HepG2 (cell line): ENCODE results near the gene UBE2S. TPM values are rescaled to one million over a fixed set of nuclear protein-coding genes. Genes with fewer than 3 reads are reported as not detected.

Source experiments
- ATAC-seq: fragments of 200-7000 bp; cut with Tn5 transposase; 3 replicates; pipeline ENCODE4 v1.9.1; 2020; ENCODE audit warnings: mild to moderate bottlenecking, moderate library complexity
- BruUV-seq: library from RNA; stranded (reverse); fragments of 400-500 nt; replicated peaks from 2 replicates; lab custom pipeline; 2021; lab: Mats Ljungman, UMichigan
- CTCF ChIA-PET: fragments of 300-600 bp; formaldehyde crosslinking; extraction: SDS; loops from one replicate; lab custom pipeline; 2021; ENCODE audit warnings: low total read pairs, inconsistent platforms, low intra/inter-chr PET ratio; lab: Yijun Ruan, JAX
- POLR2A ChIA-PET: fragments of 350-600 bp; sonication (Branson Sonifier 250); formaldehyde crosslinking; loops from one replicate; lab custom pipeline; 2020; ENCODE audit warnings: antibody characterized with exemption, inconsistent platforms; lab: Yijun Ruan, JAX
- DNase-seq: peaks from one replicate; pipeline ENCODE4 v3.0.0-alpha.2; 2015; ENCODE audit warnings: low spot score
- FAIRE-seq: peaks from 3 replicates; lab custom pipeline; 2011; peaks lifted over from hg19 to GRCh38; lab: Jason Lieb, UNC
- H2AFZ ChIP-seq: one replicate; pipeline ENCODE4 v1.6.1; 2011; ENCODE audit warnings: low read length, inconsistent platforms
- H3K27ac ChIP-seq: fragments of 300-600 bp; 3 replicates; pipeline ENCODE4 v1.8.0; 2011; ENCODE audit warnings: mixed run types, mild to moderate bottlenecking, mixed read lengths, low read length, inconsistent platforms; ENCODE audit not compliant: insufficient read depth; ENCODE audit errors: extremely low read length
- H3K27me3 ChIP-seq, 2 experiments: fragments of 200-600 bp in 1 of 2; 2 replicates in 1 of 2; 3 replicates in 1 of 2; pipeline versions ENCODE4 v1.6.0 to v1.8.0; 2011; ENCODE audit warnings: low read length in 2 of 2, mild to moderate bottlenecking in 2 of 2, moderate library complexity in 2 of 2, inconsistent platforms in 1 of 2; ENCODE audit not compliant: insufficient read depth in 2 of 2, control insufficient read depth in 1 of 2
- H3K36me3 ChIP-seq, 2 experiments: fragments of 200-600 bp in 1 of 2; replicated peaks in 1 of 2; 2 replicates in 1 of 2; 3 replicates in 1 of 2; pipeline versions ENCODE4 v1.5.1 to v1.8.0; 2011; ENCODE audit warnings: low read length in 2 of 2, inconsistent platforms in 1 of 2; ENCODE audit not compliant: insufficient read depth in 2 of 2, control insufficient read depth in 1 of 2
- H3K4me1 ChIP-seq: 2 replicates; pipeline ENCODE4 v1.5.1; 2012; ENCODE audit warnings: low read length, inconsistent platforms; ENCODE audit not compliant: insufficient read depth
- H3K4me2 ChIP-seq: 2 replicates; pipeline ENCODE4 v1.6.0; 2011; ENCODE audit warnings: low read depth, low read length, inconsistent platforms
- H3K4me3 ChIP-seq, 3 experiments: fragments of 200-600 bp in 1 of 3; sonication (generic), shearing (Covaris generic) in 1 of 3; replicated peaks in 1 of 3; 2 replicates each; pipeline ENCODE4 v1.5.1; 2011 to 2016; ENCODE audit warnings: low read length in 3 of 3, inconsistent platforms in 2 of 3, low read depth in 2 of 3, mild to moderate bottlenecking in 2 of 3, control low read depth in 1 of 3, mixed read lengths in 1 of 3; ENCODE audit not compliant: insufficient read depth in 1 of 3
- H3K79me2 ChIP-seq: one replicate; pipeline ENCODE4 v1.6.1; 2011; ENCODE audit warnings: low read length, inconsistent platforms; ENCODE audit not compliant: insufficient read depth
- H3K9ac ChIP-seq: 2 replicates; pipeline ENCODE4 v1.6.0; 2011; ENCODE audit warnings: mild to moderate bottlenecking, low read depth, low read length, inconsistent platforms; ENCODE audit not compliant: insufficient read depth
- H3K9me3 ChIP-seq: 2 replicates; pipeline ENCODE4 v1.5.1; 2012; ENCODE audit warnings: mild to moderate bottlenecking, low read length
- H4K20me1 ChIP-seq: 2 replicates; pipeline ENCODE4 v1.6.0; 2011; ENCODE audit warnings: inconsistent platforms, mild to moderate bottlenecking, low read length, moderate library complexity; ENCODE audit not compliant: insufficient read depth
- AGO1 ChIP-seq: fragments of 200-400 bp; formaldehyde crosslinking; IDR thresholded peaks from 2 replicates; pipeline ENCODE4 v1.6.1; 2017; ENCODE audit warnings: mild to moderate bottlenecking, low read depth, low read length, moderate library complexity; ENCODE audit not compliant: poor library complexity, severe bottlenecking
- AGO2 ChIP-seq: fragments of 200-400 bp; formaldehyde crosslinking; optimal IDR thresholded peaks from 2 replicates; pipeline ENCODE3; 2017; ENCODE audit warnings: mild to moderate bottlenecking, low read depth, low read length, moderate library complexity
- FOXC1 ChIP-seq: sonication (generic); formaldehyde crosslinking; IDR thresholded peaks from 2 replicates; pipeline ENCODE4 v1.8.0; 2022; ENCODE audit warnings: mild to moderate bottlenecking, missing genetic modification reagents, borderline replicate concordance
- KDM2A ChIP-seq: sonication (generic); formaldehyde crosslinking; IDR thresholded peaks from 2 replicates; pipeline ENCODE4 v1.4.0; 2020; ENCODE audit warnings: low read depth, missing genetic modification reagents, borderline replicate concordance
- RBFOX2 ChIP-seq: fragments of 200-400 bp; formaldehyde crosslinking; IDR thresholded peaks from 2 replicates; pipeline ENCODE4 v1.6.1; 2017; ENCODE audit warnings: low read depth, mild to moderate bottlenecking, low read length
- RBM39 ChIP-seq: fragments of 200-400 bp; formaldehyde crosslinking; IDR thresholded peaks from one replicate; pipeline ENCODE4 v1.6.1; 2018; ENCODE audit warnings: antibody characterized with exemption, mild to moderate bottlenecking, low read depth, low read length; ENCODE audit not compliant: poor library complexity, severe bottlenecking
- WGBS: methylation state at CpG from one replicate; pipeline ENCODE4 v1.1.6; 2017; ENCODE audit warnings: low lambda C conversion rate; 5-methylcytosine and 5-hydroxymethylcytosine counted together
- in situ Hi-C: cut with HindIII; loops from 2 replicates; pipeline ENCODE4 v1.10.0; 2017; ENCODE audit warnings: low pct_unique_long_range_greater_than_20kb; ENCODE audit not compliant: extremely low pct_ligation_motif_present
- intact Hi-C: fragments of 100-400 bp; cut with micrococcal nuclease; formaldehyde crosslinking; loops from one replicate; pipeline ENCODE4 v1.10.0; 2022; ENCODE audit not compliant: unreplicated experiment
- polyA plus RNA-seq, 8 experiments: library from polyadenylated mRNA; depleted of rRNA in 3 of 8; stranded (reverse) in 7 of 8; unstranded in 1 of 8; fragments of >200 nt; fragmentation: Illumina TruSeq in 4 of 8; extraction: Trizol in 4 of 8; gene quantifications; 2 replicates each; pipeline versions ENCODE4 v1.2.1 to v1.2.3, GENCODE V29; 2011 to 2016; ENCODE audit warnings: low read depth in 4 of 8, missing spikeins in 1 of 8, mixed read lengths in 1 of 8; ENCODE audit not compliant: insufficient read depth in 1 of 8
- total RNA-seq, 5 experiments: library from RNA; depleted of rRNA; stranded (reverse); fragments of >200 nt; fragmentation: Illumina TruSeq; extraction: Trizol; gene quantifications; 2 replicates each; pipeline ENCODE4 v1.2.3, GENCODE V29; 2016; ENCODE audit warnings: low read depth in 1 of 5
- TF ChIP-seq, protein P1 (sequence below): sonication (generic); formaldehyde crosslinking; IDR thresholded peaks from 2 replicates; pipeline ENCODE4 v1.4.0; 2020; ENCODE audit warnings: missing genetic modification reagents
- TF ChIP-seq, protein P2 (sequence below): sonication (generic); formaldehyde crosslinking; IDR thresholded peaks from 2 replicates; pipeline ENCODE4 v1.5.1; 2020; ENCODE audit warnings: mild to moderate bottlenecking, missing genetic modification reagents, borderline replicate concordance

UBE2S gene
- total and polyA plus RNA-seq, 2 of the 13 experiments (the other 11 are each of a cell fraction or from before 2014, with no cell fraction given) = 32.2 to 39.3 TPM

DNA sequence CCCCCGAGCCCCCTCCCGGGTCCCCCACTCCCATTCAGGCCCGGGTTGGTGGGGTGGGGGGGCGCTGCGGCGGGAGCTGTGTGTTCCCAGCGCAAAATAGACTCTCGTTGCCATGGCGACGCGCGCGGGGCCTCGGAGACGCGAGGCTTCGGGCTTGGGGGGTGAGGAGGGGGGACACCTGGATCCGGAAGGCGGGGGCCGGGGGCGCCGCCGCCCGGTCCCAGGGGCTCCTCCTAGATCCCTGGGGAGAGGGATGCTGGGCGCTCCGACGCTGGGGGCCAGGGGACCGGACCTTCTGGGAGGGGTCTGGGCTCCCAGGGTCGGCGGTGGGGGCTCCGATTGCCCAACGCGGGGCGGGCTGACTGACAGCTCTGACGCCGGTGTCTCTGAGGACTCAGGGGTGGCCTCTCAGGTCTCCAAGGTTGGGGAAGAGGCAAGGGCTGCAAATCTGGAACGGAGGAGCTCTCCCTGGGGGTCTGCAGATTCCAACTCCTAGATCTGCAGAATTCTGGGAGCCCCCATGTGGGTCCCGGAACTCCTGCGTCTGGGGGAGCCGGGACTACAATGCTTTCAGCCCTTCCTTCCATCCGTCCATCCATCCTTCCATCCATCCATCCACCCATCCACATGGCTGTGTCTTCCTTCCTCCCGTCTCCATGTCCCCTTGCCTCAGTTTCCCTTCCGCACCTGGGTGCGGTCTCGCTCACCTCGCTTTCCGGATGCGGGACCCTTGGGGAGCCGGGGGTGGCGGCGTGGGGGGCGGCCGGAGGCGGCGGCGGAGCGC, 44.6 kb upstream of the UBE2S start:
- no peak for FAIRE-seq
- Histone ChIP-seq H3K4me3 (no peak overlapping the region), H3K27me3 (peaks cover 0 to 18% of the 10 kb centered on the region in 2 experiments; a peak in 4 of 5 replicates), H3K79me2 (no peaks in the 10 kb centered on the region), H4K20me1 (peaks cover 10% of the 10 kb centered on the region; the same call in 1 of the 2 replicates), H3K9me3 (no peaks in the 10 kb centered on the region), H3K9ac (no peak overlapping the region), H2AFZ (no peak overlapping the region), H3K4me2 (no peak overlapping the region), H3K36me3 (peaks cover 0 to 11% of the 10 kb centered on the region in 2 experiments; a peak in 3 of 5 replicates), H3K27ac (no peak overlapping the region), H3K4me1 (peaks cover 14% of the 10 kb centered on the region)
- no TSS peak for BruUV-seq
- DNase-seq = no peak
- TF ChIP-seq AGO2 (peak; percentile 68), AGO1 (peak; percentile 70), RBM39 (peak; percentile 45), FOXC1 (no peak), RBFOX2 (0 out of 2 replicates have a peak, but pooled peaks have one; percentile 7), KDM2A (CRISPR knock-in tag) (peak; percentile 28; the same call in 1 of the 2 replicates)
- TF ChIP-seq, protein P1, sequence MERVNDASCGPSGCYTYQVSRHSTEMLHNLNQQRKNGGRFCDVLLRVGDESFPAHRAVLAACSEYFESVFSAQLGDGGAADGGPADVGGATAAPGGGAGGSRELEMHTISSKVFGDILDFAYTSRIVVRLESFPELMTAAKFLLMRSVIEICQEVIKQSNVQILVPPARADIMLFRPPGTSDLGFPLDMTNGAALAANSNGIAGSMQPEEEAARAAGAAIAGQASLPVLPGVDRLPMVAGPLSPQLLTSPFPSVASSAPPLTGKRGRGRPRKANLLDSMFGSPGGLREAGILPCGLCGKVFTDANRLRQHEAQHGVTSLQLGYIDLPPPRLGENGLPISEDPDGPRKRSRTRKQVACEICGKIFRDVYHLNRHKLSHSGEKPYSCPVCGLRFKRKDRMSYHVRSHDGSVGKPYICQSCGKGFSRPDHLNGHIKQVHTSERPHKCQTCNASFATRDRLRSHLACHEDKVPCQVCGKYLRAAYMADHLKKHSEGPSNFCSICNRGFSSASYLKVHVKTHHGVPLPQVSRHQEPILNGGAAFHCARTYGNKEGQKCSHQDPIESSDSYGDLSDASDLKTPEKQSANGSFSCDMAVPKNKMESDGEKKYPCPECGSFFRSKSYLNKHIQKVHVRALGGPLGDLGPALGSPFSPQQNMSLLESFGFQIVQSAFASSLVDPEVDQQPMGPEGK (CRISPR knock-in tag) = 0 out of 2 replicates have a peak, but pooled peaks have one; percentile 16
- TF ChIP-seq, protein P2, sequence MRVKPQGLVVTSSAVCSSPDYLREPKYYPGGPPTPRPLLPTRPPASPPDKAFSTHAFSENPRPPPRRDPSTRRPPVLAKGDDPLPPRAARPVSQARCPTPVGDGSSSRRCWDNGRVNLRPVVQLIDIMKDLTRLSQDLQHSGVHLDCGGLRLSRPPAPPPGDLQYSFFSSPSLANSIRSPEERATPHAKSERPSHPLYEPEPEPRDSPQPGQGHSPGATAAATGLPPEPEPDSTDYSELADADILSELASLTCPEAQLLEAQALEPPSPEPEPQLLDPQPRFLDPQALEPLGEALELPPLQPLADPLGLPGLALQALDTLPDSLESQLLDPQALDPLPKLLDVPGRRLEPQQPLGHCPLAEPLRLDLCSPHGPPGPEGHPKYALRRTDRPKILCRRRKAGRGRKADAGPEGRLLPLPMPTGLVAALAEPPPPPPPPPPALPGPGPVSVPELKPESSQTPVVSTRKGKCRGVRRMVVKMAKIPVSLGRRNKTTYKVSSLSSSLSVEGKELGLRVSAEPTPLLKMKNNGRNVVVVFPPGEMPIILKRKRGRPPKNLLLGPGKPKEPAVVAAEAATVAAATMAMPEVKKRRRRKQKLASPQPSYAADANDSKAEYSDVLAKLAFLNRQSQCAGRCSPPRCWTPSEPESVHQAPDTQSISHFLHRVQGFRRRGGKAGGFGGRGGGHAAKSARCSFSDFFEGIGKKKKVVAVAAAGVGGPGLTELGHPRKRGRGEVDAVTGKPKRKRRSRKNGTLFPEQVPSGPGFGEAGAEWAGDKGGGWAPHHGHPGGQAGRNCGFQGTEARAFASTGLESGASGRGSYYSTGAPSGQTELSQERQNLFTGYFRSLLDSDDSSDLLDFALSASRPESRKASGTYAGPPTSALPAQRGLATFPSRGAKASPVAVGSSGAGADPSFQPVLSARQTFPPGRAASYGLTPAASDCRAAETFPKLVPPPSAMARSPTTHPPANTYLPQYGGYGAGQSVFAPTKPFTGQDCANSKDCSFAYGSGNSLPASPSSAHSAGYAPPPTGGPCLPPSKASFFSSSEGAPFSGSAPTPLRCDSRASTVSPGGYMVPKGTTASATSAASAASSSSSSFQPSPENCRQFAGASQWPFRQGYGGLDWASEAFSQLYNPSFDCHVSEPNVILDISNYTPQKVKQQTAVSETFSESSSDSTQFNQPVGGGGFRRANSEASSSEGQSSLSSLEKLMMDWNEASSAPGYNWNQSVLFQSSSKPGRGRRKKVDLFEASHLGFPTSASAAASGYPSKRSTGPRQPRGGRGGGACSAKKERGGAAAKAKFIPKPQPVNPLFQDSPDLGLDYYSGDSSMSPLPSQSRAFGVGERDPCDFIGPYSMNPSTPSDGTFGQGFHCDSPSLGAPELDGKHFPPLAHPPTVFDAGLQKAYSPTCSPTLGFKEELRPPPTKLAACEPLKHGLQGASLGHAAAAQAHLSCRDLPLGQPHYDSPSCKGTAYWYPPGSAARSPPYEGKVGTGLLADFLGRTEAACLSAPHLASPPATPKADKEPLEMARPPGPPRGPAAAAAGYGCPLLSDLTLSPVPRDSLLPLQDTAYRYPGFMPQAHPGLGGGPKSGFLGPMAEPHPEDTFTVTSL = no peak
- ChIA-PET CTCF (no interaction called here), POLR2A (interaction anchor here (3.3 kb wide), 1 partner anchor 45 kb away, joined by 11 read pairs; the partner anchor contains the start of gene UBE2S)
- in situ Hi-C loops = no loop called here
- 67% methylated on average over 32 of the region's 57 CpGs for WGBS
- no peak for ATAC-seq
- intact Hi-C loops = no loop called here
